HL-60 (cell line): ENCODE measurements around the gene TTLL13.

Experiments
- GABPA ChIP-seq: IDR thresholded peaks from 2 replicates; pipeline ENCODE4 v1.6.1; 2012; ENCODE audit warnings: low read depth
- TF ChIP-seq, protein P1 (sequence below): IDR thresholded peaks from one replicate; pipeline ENCODE4 v1.5.1; 2011; ENCODE audit warnings: low read length, control low read depth, inconsistent platforms; ENCODE audit not compliant: insufficient read depth

DNA sequence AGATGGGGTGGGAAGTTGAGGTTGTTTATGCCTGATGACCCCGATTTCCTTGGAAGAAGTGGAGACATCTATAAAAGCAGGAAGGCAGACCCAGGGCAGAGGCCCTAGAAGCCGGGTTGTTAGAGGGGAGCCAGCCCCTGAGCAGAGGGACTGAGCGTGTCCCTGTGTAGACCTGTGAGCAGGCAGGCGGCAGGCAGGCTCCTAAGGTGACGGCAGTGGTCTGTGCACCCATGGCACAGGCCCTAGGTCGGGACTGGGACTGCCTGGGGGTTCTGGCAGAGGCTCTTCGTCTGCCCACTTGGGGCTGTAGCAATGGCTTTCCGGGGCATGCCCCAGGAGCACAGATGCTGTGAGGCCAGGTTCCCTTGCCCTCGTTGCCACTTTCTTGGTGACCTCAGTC lies 38.3 kb upstream of the TTLL13 start:
- TF ChIP-seq GABPA = no peak
- TF ChIP-seq, protein P1, sequence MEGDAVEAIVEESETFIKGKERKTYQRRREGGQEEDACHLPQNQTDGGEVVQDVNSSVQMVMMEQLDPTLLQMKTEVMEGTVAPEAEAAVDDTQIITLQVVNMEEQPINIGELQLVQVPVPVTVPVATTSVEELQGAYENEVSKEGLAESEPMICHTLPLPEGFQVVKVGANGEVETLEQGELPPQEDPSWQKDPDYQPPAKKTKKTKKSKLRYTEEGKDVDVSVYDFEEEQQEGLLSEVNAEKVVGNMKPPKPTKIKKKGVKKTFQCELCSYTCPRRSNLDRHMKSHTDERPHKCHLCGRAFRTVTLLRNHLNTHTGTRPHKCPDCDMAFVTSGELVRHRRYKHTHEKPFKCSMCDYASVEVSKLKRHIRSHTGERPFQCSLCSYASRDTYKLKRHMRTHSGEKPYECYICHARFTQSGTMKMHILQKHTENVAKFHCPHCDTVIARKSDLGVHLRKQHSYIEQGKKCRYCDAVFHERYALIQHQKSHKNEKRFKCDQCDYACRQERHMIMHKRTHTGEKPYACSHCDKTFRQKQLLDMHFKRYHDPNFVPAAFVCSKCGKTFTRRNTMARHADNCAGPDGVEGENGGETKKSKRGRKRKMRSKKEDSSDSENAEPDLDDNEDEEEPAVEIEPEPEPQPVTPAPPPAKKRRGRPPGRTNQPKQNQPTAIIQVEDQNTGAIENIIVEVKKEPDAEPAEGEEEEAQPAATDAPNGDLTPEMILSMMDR = no peak
